Fibroblast of upper back skin (primary cell): ENCODE data around the gene HNF4A.

ENCODE experiments used
- DNase-seq: peaks from one replicate; pipeline ENCODE4 v3.0.0-alpha.2; 2013

The HNF4A gene

DNA sequence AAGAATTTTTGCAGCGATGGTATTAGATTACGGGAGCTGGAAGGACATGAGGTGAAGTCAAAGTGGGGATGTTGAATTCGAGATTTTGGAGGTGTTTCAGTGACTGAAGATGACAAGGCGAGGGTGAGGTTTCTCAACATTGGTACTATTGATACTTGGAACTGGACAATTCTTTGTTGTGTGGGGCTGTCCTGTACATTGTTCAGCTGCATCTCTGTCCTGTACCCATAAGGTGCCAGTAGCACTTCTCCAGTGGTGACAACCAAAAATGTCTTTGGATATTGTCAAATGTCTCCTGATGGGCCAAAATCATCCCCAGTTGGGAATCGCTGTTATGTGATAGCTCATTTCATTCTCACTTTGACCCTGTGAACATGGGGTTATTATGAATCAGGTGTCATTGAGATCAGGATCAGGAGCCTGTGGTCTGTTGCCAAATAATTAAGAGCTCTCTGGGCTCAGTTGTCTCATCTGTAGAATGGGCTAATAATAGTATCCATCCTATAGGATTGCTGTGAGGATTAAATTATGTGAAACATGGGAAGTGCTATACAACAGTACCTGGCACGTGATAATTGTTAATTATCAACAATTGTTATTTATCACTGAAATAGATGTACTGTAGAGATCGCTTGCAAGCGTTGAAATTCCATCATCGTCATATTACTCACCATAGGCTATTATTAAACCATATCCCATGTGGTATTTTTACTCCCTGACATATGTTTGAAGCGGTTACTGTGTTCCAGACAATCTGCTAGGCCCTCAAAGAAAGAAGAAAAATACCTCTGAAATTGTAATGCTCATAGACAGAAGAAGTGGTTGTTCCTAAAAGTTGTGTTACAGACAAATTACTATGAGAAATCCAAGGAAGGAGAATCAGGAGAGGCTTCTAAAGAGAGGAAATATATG, 71.6 kb downstream of the HNF4A start:
- no peak for DNase-seq

DNA sequence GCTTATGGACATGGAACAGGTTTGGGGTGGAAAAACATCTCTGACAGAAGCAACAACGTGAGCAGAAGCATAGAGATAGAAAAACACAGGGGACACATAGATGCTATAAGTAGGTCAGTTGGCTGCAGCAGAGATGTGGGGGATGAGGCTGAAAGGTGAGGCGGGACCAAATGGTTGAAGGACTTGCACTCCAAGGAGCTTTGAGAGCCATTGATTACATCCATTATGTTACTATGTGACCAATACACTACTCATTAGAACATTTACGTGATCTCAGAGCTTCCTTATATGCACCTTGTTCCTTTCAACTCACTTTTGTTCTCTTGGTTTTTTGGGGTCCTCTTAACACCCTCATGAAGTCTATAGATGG, 72.3 kb downstream of the HNF4A start:
- DNase-seq = no peak

DNA sequence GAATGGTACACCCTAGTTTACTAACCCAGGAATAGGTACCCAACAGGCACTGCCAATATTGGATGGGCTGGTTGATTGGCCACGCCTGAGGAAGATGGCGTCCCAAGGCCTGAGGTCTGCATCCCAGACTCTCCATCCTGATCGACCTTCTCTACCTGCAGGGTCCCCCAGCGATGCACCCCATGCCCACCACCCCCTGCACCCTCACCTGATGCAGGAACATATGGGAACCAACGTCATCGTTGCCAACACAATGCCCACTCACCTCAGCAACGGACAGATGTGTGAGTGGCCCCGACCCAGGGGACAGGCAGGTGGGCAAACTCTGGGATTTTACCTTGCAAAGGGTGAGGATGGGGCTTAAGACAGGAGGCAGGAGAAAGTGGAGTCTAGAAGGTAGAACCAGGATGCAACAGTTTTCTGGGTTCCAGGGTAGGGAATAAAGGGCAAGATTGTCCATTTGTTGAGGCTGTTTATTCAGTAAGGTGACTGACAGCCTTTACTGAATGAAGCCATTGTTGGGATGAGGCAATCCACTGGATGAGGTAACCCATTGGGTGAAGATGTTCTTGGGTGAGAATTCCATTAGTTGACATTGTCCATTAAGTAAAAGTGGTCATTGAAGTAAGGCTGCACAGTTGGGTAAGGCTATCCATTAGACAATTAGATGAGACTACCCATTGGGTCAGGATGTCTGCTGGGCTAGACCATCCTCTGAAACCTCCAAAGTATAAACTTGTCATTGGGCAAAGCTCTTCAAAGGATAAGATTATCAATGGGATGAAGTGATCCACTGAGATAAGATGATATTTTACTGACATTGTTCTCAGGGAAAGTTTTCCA, 72.9 kb downstream of the HNF4A start:
- no peak for DNase-seq

DNA sequence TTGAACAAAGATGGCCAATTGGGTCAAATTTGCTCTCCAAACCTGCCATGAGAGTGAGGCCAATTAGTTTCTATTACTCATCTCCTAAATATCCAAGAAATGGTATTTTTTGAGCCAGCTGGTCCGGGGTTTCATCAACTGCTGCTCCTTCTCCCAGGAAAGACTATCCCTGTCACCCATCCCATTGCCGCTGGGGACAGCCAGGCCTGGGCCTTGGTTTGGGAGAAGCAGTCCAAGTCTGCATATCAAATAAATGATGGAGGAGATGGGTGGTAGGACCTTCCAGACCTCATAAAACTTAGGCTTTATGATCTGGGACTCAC, 73.5 kb downstream of the HNF4A start:
- DNase-seq = no peak

DNA sequence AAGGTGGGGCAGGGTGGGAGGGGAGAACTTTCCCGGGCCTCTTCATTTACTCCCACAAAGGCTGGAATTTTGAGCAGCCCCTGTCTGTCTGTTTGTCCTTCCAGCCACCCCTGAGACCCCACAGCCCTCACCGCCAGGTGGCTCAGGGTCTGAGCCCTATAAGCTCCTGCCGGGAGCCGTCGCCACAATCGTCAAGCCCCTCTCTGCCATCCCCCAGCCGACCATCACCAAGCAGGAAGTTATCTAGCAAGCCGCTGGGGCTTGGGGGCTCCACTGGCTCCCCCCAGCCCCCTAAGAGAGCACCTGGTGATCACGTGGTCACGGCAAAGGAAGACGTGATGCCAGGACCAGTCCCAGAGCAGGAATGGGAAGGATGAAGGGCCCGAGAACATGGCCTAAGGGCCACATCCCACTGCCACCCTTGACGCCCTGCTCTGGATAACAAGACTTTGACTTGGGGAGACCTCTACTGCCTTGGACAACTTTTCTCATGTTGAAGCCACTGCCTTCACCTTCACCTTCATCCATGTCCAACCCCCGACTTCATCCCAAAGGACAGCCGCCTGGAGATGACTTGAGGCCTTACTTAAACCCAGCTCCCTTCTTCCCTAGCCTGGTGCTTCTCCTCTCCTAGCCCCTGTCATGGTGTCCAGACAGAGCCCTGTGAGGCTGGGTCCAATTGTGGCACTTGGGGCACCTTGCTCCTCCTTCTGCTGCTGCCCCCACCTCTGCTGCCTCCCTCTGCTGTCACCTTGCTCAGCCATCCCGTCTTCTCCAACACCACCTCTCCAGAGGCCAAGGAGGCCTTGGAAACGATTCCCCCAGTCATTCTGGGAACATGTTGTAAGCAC, 74.1 kb downstream of the HNF4A start:
- no peak for DNase-seq

DNA sequence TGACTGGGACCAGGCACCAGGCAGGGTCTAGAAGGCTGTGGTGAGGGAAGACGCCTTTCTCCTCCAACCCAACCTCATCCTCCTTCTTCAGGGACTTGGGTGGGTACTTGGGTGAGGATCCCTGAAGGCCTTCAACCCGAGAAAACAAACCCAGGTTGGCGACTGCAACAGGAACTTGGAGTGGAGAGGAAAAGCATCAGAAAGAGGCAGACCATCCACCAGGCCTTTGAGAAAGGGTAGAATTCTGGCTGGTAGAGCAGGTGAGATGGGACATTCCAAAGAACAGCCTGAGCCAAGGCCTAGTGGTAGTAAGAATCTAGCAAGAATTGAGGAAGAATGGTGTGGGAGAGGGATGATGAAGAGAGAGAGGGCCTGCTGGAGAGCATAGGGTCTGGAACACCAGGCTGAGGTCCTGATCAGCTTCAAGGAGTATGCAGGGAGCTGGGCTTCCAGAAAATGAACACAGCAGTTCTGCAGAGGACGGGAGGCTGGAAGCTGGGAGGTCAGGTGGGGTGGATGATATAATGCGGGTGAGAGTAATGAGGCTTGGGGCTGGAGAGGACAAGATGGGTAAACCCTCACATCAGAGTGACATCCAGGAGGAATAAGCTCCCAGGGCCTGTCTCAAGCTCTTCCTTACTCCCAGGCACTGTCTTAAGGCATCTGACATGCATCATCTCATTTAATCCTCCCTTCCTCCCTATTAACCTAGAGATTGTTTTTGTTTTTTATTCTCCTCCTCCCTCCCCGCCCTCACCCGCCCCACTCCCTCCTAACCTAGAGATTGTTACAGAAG, 75.0 kb downstream of the HNF4A start:
- no peak for DNase-seq

DNA sequence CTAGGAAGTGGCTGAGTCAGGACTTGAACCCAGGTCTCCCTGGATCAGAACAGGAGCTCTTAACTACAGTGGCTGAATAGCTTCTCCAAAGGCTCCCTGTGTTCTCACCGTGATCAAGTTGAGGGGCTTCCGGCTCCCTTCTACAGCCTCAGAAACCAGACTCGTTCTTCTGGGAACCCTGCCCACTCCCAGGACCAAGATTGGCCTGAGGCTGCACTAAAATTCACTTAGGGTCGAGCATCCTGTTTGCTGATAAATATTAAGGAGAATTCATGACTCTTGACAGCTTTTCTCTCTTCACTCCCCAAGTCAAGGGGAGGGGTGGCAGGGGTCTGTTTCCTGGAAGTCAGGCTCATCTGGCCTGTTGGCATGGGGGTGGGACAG, 75.6 kb downstream of the HNF4A start:
- DNase-seq = no peak

DNA sequence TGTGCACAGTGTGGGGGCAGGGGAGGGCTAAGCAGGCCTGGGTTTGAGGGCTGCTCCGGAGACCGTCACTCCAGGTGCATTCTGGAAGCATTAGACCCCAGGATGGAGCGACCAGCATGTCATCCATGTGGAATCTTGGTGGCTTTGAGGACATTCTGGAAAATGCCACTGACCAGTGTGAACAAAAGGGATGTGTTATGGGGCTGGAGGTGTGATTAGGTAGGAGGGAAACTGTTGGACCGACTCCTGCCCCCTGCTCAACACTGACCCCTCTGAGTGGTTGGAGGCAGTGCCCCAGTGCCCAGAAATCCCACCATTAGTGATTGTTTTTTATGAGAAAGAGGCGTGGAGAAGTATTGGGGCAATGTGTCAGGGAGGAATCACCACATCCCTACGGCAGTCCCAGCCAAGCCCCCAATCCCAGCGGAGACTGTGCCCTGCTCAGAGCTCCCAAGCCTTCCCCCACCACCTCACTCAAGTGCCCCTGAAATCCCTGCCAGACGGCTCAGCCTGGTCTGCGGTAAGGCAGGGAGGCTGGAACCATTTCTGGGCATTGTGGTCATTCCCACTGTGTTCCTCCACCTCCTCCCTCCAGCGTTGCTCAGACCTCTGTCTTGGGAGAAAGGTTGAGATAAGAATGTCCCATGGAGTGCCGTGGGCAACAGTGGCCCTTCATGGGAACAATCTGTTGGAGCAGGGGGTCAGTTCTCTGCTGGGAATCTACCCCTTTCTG, 76.2 kb downstream of the HNF4A start:
- DNase-seq = no peak

DNA sequence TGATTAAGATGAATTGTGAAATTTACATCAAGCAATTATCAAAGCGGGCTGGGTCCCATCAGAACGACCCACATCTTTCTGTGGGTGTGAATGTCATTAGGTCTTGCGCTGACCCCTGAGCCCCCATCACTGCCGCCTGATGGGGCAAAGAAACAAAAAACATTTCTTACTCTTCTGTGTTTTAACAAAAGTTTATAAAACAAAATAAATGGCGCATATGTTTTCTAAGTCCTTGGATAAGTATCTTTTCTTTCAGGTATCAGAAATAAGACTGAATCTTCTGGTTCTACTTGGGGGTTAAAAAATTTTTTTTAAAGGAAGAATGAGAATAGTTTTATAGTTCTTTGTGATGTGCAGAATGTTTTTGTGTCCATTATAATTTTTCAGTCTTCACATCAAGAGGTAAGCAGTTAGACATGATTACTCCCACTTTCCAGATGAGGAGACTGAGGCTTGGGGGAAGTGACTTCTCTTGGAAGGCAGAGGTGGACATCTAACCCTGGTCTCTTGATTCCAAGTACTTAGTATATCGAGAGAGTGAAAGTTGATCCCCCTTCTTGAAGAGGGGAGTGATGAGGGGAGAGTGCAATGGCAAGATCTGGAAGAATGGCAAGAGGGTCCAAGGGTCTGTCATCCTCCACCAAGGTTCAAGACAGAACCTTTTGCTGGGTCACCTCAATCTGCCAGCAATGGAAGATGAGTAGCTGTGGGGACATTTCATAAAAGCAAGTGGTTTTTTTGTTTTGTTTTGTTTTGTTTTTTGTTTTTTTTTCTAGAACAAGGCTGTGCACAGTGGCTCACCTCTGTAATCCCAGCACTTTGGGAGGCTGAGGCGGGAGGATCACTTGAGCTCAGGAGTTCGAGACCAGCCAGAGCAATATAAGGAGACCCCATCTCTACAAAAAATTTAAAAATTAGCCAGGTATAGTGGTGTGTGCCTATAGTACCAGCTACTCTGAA, 77.4 kb downstream of the HNF4A start:
- DNase-seq = no peak

DNA sequence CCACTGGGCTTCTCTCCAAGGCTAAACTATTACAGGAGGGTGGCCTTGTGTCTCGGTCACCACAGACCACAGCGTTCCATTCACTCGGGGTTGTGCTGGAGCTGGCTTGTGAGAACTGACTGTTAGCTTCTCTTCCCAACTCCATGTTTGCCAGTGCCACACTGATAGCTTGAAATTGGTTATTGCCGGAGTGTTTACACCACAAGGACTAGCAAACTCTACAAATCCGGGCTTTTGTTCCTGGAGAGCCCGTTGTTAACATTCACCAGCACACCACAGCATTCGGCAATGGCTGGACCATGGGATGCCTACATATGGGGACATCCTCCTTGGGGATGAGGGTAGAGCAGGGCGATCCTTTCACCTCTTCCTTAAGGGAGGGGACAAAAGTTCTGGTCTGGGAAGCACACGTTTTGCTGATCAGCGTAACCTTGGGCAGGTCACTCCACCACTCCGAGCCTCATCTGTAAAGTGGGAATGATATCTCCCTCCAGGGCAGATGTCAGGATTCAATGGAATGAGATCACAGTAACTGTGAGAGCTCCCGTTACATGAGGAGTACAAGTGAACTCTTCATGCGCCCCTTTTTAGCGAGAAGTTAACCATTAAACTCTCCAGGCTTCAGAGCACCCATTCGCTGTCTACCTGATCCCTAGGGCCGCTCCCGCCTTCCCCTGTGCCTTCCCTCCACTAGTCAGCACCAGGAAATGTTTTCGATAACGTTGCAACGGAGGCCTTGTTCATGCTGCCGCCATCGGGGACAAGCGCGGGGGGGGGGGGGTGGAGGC, 78.4 kb downstream of the HNF4A start:
- no peak for DNase-seq

DNA sequence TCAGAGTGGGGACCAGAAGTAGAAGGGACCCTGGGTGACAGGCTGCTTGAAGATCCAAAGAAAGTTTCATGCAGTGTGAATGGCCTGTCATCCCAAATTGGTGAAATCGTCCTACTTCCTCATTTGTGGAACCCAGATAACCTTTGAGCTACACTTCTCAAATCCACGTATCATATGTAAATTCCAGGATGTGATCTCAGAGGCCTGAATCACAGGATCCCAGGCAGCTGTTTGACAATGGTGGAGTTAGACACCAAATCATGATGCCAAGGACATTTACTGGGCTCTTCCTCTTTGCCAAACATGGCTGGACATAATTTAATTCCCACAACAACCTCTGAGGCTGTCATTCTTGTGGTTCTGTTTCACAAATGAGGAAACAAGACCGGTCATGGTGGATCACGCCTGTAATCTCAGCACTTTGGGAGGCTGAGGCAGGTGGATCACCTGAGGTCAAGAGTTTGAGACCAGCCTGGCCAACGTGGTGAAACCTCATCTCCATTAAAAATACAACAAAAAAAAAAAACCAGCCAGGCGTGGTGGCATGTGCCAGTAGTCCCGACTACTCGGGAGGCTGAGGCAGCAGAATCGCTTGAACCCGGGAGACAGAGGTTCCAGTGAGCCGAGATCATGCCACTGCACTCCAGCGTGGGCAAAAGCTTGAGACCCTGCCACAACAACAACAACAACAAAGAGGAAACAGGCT, 80.3 kb downstream of the HNF4A start:
- no peak for DNase-seq

DNA sequence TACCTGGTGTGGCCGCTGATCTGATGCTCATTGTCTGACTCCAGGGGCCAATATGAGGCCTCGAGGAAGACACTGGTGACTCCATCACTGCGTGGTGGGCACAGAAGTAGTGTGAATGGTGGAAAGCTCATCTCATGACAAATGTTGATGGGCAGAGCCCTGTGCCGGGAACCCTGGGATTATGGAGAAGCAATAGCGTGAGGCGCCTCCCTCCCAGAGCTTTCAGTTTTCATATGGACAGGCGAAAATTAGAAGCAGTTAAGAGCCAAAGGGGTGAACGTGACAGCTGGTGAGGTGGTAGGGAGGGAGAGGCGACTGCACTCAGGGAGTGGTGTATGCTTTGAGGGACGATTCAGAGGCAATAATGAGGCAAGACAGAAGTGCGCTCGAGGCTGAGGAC, 80.9 kb downstream of the HNF4A start:
- DNase-seq = no peak

DNA sequence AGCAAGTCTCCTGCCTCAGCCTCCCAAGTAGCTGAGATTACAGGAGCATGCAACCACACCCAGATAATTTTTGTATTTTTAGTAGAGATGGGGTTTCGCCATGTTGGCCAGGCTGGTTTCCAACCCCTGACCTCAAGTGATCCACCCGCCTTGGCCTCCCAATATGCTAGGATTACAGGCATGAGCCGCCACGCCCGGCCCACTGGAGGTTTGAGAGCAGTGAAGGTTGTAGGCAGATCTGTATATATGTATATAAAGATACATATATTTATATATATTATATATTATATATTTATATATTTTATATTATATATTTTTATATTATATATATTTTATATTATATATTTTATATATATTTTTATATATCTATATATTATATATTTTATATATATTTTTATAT, 82.0 kb downstream of the HNF4A start:
- no peak for DNase-seq

DNA sequence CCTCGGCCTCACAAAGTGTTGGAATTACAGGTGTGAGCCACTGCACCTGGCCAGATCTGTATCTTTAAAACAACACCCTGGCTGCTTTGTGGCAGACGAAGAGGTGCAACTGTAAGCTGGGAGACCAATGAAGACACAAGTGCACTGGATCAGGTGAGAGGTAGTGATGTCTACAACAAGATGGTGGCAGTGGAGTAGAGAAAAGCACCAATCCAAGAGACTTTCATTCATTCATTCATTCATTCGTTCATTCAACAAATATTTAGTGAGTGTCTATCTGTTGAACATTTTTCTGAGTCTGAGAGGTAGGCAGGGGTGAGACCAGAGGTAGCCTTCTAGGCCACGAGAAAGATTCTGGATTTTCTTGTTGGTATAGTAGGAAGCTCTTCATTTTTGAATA, 83.3 kb downstream of the HNF4A start:
- DNase-seq = no peak

DNA sequence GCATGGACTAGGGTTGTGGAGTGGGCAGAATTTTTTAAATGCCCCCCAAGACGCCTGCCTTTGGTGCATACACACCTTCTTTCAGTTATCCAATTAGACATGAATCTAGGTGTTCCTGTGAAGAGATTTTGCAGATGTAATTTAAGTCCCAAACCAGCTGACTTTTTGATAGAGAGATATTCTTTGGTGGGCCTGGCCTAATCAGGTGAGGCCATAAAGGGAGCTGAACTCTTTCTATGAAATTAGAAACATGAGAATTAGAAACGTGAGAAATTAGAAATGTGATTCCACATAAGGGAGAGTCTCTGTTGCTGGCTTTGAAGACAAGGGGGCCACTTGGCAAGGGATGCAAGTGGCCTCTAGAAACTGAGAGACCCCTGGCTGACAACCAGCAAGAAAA, 83.8 kb downstream of the HNF4A start:
- DNase-seq = no peak

DNA sequence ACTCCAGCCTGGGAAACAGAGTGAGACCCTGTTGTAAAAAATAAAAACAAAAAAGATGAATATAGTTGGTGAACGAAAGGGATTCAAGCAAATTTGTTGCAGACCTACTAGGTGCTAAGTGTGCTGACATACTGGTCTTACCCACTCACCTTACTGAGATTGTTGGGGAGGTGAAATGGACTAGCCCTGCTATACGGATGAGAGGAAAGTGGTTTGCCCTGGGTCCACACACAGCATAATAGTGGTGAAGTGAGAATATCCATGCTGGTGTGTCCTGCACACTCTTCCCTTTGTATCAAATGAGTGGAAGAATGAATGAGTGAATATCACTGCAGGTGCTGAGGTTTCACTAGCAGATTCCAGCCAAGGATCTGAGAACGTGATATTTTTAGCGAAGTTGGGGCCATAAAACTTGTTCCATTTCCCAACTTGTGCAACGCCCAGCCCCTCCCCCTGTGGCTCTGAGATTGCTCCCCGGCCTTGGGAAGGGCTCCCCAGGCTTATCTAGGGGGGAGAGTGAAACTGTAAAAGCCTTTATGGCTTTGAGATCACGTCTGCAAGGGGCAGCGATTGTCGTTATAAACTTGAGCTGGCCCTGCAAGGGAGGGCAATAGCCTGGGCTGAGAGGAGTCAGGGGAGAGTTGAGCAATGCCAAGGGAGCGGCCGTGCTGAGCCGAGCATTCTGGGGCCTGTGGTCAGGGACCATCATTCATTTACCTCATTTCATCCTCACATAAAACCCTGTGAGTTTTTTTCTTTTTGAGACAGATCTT, 87.0 kb downstream of the HNF4A start:
- no peak for DNase-seq

DNA sequence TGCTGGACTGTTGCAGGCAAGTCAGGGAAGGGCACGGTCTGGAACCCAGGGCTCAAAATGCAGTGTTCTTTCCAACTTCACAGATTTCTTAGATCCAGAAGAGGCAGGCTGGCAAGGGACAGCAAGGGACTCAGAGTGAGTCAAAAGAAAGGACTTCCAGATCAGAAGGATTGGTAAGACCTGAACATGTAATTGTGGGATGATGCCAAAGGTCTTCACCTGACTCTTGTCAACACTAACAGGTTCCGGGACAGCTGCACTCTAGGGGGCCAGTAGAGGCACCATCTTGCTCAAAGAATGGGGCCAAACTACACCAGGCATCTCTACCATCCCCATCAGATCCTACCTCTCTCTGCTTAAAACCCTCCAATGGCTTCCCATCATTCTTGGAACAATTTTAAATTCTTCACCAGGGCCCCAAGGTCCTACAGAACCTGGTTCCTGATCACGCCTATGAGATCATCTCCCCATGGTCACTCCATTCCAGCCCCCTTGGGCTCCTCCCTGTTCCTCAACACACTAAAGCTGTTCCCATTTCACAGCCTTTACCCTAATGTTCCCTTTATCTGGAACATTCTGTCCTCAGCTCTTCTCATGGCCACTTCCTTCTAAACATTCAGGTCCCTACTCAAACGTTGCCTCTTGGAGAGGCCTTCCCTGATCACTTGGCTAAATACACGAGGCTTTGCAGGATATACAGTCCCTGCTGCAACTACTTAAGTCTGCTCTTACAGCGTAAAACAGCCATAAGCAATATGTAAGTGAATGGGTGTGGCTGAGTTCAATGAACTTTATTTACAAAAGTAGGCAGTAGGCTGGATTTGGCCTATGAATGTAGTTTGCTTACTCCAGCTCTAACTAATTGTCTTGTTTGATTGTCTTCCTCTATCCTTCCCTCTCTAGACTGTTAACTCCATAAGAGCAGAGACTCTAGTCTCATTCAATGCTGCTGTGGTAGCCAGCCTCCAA, 90.5 kb downstream of the HNF4A start:
- no peak for DNase-seq
